Progenitor cell of endocrine pancreas (in vitro differentiated cells): Measurements from ENCODE around the gene EPB41L4B. TPM values are rescaled to one million over a fixed set of nuclear protein-coding genes. Genes with fewer than 3 reads are reported as not detected.
A peak's percentile ranks its signal among the peaks of the same experiment; 100 is the strongest.

Source experiments
- DNase-seq: peaks from one replicate; pipeline ENCODE4 v3.0.0; 2021; ENCODE audit warnings: low spot score; ENCODE audit not compliant: unreplicated experiment
- H3K27ac Mint-ChIP-seq: 2 replicates; pipeline ENCODE4 v1.8.0; 2021; ENCODE audit warnings: mild to moderate bottlenecking, moderate library complexity, mixed read lengths
- H3K27me3 Mint-ChIP-seq: 2 replicates; pipeline ENCODE4 v1.8.0; 2021; ENCODE audit warnings: mixed read lengths
- H3K36me3 Mint-ChIP-seq: 2 replicates; pipeline ENCODE4 v1.8.0; 2022; ENCODE audit warnings: mixed read lengths; ENCODE audit not compliant: insufficient read depth
- H3K4me1 Mint-ChIP-seq: 2 replicates; pipeline ENCODE4 v1.8.0; 2021; ENCODE audit warnings: low read depth, mixed read lengths
- H3K4me3 Mint-ChIP-seq: 2 replicates; pipeline ENCODE4 v1.8.0; 2021; ENCODE audit warnings: low read depth, mild to moderate bottlenecking, moderate library complexity, mixed read lengths
- H3K9me3 Mint-ChIP-seq: 2 replicates; pipeline ENCODE4 v1.8.0; 2021; ENCODE audit warnings: low read depth, mixed read lengths
- total RNA-seq: library from RNA; stranded (reverse); gene quantifications from 2 replicates; pipeline ENCODE4 v1.2.1, GENCODE V29; 2021
- TF ChIP-seq, protein P1 (sequence below): fragments of 200-600 bp; sonication (generic); IDR thresholded peaks from one replicate; pipeline ENCODE4 v1.5.0; 2021; ENCODE audit warnings: antibody characterized with exemption, mild to moderate bottlenecking; ENCODE audit not compliant: unreplicated experiment

EPB41L4B gene
- total RNA-seq, 1 donor from 2014 or later = 7.7 TPM

DNA sequence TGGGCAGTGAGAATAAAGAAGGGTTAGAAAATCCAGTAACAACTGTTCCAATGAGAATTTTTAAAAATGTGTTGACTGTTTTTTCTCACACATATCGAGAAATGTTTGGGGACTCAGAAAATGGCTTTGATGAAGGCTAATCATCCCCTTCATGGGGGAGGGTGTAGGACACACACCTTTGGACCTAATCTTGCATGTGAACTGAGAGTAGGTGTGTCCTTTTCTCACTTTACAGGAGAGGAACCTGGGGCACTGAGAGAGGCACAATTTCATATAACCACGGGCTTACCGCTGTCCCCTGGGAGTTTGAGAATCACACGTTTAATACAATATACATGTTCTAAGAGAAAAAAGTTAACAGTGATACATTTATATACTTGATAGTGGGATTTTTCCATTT, 171.1 kb downstream of the EPB41L4B start:
- H3K27ac Mint-ChIP-seq = no peak overlapping the region
- TF ChIP-seq, protein P1, sequence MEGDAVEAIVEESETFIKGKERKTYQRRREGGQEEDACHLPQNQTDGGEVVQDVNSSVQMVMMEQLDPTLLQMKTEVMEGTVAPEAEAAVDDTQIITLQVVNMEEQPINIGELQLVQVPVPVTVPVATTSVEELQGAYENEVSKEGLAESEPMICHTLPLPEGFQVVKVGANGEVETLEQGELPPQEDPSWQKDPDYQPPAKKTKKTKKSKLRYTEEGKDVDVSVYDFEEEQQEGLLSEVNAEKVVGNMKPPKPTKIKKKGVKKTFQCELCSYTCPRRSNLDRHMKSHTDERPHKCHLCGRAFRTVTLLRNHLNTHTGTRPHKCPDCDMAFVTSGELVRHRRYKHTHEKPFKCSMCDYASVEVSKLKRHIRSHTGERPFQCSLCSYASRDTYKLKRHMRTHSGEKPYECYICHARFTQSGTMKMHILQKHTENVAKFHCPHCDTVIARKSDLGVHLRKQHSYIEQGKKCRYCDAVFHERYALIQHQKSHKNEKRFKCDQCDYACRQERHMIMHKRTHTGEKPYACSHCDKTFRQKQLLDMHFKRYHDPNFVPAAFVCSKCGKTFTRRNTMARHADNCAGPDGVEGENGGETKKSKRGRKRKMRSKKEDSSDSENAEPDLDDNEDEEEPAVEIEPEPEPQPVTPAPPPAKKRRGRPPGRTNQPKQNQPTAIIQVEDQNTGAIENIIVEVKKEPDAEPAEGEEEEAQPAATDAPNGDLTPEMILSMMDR = no peak
- no peak overlapping the region for H3K4me3 Mint-ChIP-seq
- no peaks in the 10 kb centered on the region for H3K27me3 Mint-ChIP-seq
- DNase-seq = no peak
- peaks cover 2% of the 10 kb centered on the region for H3K36me3 Mint-ChIP-seq
- no peaks in the 10 kb centered on the region for H3K4me1 Mint-ChIP-seq
- peaks cover 9% of the 10 kb centered on the region for H3K9me3 Mint-ChIP-seq

DNA sequence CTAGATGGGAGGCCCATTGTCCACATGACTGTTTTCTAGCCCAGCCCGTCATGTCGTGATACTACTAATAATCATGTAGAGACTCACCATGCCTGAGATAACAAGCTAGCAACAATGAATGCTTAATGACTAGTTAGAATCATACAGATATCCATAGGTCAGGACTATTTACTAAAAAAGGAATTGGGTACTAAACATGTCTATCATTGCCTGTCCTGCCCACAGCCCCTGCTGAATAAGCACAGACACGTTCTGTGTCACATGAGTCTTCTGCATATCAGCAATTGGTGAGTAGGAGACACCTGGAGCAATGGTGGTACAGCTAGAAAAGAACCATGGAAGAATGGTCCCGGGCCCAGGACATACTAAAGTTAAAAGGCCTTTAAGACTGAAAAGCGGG, 171.8 kb downstream of the EPB41L4B start:
- Mint-ChIP-seq H3K4me1 (no peaks in the 10 kb centered on the region), H3K4me3 (no peak overlapping the region), H3K36me3 (no peaks in the 10 kb centered on the region), H3K9me3 (peaks cover 9% of the 10 kb centered on the region), H3K27me3 (no peaks in the 10 kb centered on the region), H3K27ac (no peak overlapping the region)
- no peak for DNase-seq
- TF ChIP-seq, protein P1 = no peak

DNA sequence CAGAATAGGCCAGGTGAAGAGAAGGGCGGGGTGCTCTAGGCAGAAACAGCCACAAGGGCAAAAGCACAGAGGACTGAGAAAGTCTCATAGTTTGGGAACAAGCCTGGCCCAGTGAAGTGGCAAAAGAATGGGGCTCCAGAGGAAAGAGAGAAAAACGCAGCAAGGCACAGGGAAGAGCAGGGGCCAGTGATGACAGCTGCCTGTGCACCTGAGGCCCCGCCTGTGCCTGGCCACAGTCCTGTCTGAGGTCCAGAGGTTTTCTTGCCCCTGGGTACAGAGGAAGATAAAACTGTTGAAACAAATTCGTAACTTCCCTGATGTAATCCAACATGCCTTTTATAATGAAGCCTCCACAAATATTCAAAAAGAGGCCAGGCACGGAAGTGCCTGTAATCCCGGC, 175.8 kb downstream of the EPB41L4B start:
- no peaks in the 10 kb centered on the region for H3K4me1 Mint-ChIP-seq
- H3K36me3 Mint-ChIP-seq = no peaks in the 10 kb centered on the region
- no peak overlapping the region for H3K4me3 Mint-ChIP-seq
- no peaks in the 10 kb centered on the region for H3K27me3 Mint-ChIP-seq
- TF ChIP-seq, protein P1 = no peak
- no peak overlapping the region for H3K27ac Mint-ChIP-seq
- no peak for DNase-seq
- H3K9me3 Mint-ChIP-seq = no peaks in the 10 kb centered on the region

DNA sequence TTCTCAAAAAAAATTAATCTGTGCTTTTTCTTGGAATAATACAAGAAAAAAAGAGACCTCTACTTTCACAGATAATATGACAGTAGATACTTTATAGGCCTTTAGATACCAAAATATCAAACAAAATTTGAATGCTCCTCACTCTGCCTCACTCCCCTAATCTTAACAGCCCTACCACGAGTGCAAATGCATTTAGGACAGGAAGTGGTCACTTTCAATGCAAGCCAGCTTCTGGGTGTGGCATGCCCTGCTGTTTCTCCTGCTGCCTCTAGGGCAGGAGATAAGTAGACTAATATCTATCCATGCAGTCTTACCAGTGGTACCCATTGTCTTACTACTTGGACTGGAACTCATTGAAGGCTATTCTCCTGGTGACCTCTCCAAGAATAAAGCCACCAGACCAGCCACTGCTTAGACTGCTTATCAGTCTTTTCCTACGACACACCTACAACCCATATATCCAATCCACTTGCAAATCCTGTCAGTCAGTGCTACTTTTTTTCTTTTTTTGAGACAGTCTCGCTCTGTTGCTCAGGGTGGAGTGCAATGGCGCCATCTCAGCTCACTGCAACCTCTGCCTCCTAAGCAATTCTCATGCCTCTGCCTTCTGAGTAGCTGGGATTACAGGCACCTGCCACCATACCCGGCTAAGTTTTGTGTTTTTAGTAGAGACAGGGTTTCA, 176.8 kb downstream of the EPB41L4B start:
- TF ChIP-seq, protein P1 = peak; percentile 30
- Mint-ChIP-seq H3K36me3 (no peaks in the 10 kb centered on the region), H3K4me1 (no peaks in the 10 kb centered on the region), H3K4me3 (no peak overlapping the region), H3K9me3 (no peaks in the 10 kb centered on the region), H3K27me3 (no peaks in the 10 kb centered on the region), H3K27ac (no peak overlapping the region)
- no peak for DNase-seq

DNA sequence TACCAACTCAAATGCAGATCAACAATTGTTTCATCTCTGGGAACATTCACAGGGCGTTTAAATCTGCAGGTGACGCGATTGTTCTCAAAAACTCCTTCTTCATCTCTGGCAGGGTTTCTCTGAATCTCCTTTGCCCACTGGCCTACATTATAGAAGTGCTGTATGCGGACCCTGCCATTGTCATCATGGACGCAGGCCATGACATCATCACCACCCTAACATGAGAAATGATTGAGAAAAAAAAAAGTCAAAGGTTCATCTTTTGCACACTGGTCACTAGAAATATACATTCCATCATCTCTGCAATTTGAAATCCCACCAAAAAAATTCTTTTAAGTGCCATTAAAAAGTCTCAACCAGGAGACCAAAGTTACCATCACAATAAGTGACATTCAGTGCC, 179.5 kb downstream of the EPB41L4B start:
- Mint-ChIP-seq H3K4me1 (no peaks in the 10 kb centered on the region), H3K27ac (no peak overlapping the region), H3K4me3 (no peak overlapping the region), H3K27me3 (no peaks in the 10 kb centered on the region), H3K9me3 (no peaks in the 10 kb centered on the region), H3K36me3 (no peaks in the 10 kb centered on the region)
- TF ChIP-seq, protein P1 = no peak
- no peak for DNase-seq
